ENCODE data around the gene ASAP2. TPM values are rescaled to one million over a fixed set of nuclear protein-coding genes. Genes with fewer than 3 reads are reported as not detected.

Gene ASAP2
- total and polyA plus RNA-seq, 5 donors, result 9.2 to 19.7 (median 15.2) TPM

DNA sequence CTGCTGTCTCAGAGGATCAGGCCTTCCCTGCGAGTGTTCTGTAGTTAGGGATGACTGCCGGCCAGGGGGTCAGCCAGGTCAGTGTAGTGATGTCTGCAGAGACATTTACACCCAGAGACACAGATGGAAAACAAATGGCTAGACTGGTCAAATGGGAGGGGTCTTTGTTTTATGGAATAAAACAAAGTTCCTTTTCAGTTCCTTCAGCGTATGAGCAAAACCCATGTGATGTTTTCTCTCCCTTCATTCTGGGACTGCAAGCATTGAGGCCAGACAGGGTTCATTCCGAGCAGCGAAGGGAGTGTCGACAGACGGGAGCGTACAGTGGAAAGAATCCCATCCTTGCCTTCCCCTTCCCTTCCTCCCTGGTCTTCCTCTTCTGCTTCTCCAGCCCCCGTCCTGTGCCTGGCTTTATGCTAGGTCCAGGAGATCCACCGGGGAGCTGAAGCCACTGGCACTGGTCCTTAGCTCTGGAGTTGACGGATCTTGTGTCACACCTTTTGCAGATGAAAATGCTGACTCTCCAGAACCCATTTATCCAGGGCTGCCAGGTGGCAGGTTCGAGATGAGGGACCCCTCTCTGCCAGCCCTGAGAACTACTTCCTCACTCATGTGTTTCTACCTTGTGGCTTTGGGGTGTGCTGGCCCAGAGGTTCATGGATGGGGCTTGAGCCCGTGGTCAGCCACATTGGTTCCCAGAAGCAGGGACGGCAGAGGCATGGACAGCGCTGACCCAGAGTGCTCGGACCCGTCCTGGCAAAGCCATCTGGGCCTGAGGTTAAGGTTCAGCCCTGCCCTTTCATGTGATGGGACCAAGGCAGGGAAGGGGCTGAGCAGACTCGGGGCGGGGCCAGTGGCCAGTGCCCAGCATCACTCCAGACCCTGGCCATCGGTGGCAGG, 192.5 kb downstream of the ASAP2 start:
- no peaks in the 10 kb centered on the region for H3K27me3 ChIP-seq (ENCODE audit: control insufficient read depth, insufficient read depth)
- WGBS, result 70% methylated on average over 20 of the region's 20 CpGs
- no peaks in the 10 kb centered on the region for H3K4me1 ChIP-seq (ENCODE audit: control insufficient read depth, insufficient read depth, low read length)
- intact Hi-C loops (cut with DNase I), result no loop called here
- DNase-seq (peak in 2 of 3 donors; percentile 63 to 68), ATAC-seq (peak; percentile 52 to 57)
- no peaks in the 10 kb centered on the region for H3K9me3 ChIP-seq (ENCODE audit: control insufficient read depth, low read length)
- H3K4me3 ChIP-seq (ENCODE audit: low read length), result no peak overlapping the region
- H3K27ac ChIP-seq (ENCODE audit: low read length), result peak overlapping the region; percentile 25

DNA sequence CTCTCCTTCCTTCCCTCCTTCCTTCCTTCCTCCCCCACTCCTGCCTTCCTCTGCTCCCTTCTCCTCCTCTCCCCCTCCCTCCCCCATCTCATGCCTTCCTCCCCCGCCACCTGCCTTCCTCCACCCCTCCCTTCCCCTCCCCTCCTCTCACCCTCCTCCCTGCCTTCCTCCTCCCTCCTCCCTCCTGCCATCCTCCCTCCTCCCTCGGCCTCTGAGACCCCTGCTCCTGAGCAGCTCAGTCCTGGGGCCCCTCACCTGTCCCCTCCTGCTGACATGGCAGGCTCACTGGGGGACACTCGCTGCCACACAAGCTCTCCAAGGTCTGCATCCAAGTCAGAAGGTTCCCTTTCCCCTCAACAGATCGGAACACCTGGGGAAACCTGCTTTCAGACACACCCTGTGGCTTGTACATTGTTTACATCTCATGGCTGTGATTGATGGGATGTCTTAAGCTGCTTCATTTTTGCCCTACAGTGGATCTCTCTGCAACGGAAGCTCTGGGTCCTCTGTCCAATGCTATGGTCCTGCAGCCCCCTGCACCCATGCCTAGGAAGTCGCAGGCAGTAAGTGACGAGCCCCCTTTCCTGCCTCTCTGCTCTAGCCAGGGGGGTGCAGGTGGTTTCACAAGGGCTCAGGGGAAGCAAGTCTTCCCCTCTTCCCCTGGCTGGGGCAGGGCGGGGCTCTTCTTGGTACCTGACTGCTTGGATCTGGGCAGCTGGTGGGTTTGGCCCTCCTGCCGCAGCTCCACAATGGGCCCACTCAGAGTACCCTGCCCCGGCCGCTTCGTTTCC, 193.9 kb downstream of the ASAP2 start:
- 91% methylated on average over 12 of the region's 12 CpGs for WGBS

DNA sequence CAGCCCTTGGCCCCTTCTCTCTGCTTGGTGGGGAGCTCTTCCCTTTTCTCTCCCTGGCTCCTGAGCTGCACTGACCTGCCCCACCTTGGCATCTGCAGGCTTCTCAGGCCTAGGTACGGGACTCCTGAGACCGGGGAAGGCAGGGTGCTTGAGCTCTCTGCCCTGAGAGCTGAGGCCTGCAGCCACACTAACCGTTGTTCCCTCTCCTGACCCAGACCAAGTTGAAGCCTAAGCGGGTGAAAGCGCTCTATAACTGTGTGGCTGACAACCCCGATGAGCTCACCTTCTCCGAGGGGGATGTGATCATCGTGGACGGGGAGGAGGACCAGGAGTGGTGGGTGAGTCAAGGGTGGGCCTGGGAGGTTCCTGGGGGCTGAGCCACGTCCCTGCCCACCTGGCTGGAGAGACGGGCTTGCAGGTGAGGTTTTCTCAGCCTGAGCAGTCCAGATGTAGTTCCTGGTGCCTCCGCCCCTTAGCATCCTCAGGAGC, 194.5 kb downstream of the ASAP2 start:
- no peaks in the 10 kb centered on the region for H3K9me3 ChIP-seq (ENCODE audit: control insufficient read depth, low read length)
- DNase-seq (no peak), ATAC-seq (no peak)
- H3K4me3 ChIP-seq (ENCODE audit: low read length), result no peak overlapping the region
- 93% methylated on average over 12 of the region's 12 CpGs for WGBS
- H3K27ac ChIP-seq (ENCODE audit: low read length), result no peak overlapping the region
- no peaks in the 10 kb centered on the region for H3K27me3 ChIP-seq (ENCODE audit: control insufficient read depth, insufficient read depth)
- intact Hi-C loops (cut with DNase I), result no loop called here
- no peaks in the 10 kb centered on the region for H3K4me1 ChIP-seq (ENCODE audit: control insufficient read depth, insufficient read depth, low read length)

More for the DNA sequence above, 193.9 kb downstream of the ASAP2 start:
- no peaks in the 10 kb centered on the region for H3K4me1 ChIP-seq (ENCODE audit: control insufficient read depth, insufficient read depth, low read length)
- H3K4me3 ChIP-seq (ENCODE audit: low read length), result no peak overlapping the region
- DNase-seq (peak in 1 of 3 donors; percentile 42), ATAC-seq (no peak)
- H3K27me3 ChIP-seq (ENCODE audit: control insufficient read depth, insufficient read depth), result no peaks in the 10 kb centered on the region
- intact Hi-C loops (cut with DNase I), result no loop called here
- no peak overlapping the region for H3K27ac ChIP-seq (ENCODE audit: low read length)
- no peaks in the 10 kb centered on the region for H3K9me3 ChIP-seq (ENCODE audit: control insufficient read depth, low read length)

DNA sequence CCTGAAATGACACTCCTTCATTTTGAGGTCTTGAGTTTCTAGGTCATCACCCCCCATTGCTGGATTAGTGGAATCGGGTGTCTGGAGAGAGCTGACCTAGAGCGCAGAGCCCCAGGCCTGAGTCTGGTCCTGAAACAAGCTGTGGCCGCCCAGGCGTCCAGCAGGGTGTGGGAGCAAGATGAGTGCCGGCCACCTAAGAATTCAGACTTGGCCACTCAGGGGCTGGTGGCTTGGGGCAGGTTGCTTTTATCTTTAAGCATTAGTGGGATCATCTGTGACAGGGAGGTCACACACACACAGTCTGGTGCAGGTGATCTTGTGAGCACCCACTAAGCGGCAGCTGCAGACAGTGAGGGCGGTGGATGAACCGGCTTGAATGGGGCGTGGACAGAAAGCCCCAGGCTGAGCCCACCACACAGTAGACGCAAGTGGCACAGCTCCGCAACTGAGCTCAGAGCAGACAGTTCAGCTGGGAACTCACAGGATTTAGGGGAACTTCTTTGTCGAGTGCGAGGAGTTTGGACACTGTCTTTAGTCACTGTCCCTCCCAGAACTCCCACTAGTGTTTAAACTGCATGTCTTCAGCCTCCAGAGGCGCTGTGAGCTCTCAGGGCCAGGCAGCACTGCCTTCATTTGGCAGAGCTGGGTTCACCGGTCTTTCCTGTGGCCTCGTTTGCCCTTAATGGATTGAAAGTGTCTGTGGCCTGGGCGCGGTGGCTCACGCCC, 195.2 kb downstream of the ASAP2 start:
- Histone ChIP-seq H3K4me1 (ENCODE audit: control insufficient read depth, insufficient read depth, low read length) (no peaks in the 10 kb centered on the region), H3K27me3 (ENCODE audit: control insufficient read depth, insufficient read depth) (no peaks in the 10 kb centered on the region), H3K4me3 (ENCODE audit: low read length) (no peak overlapping the region), H3K9me3 (ENCODE audit: control insufficient read depth, low read length) (no peaks in the 10 kb centered on the region), H3K27ac (ENCODE audit: low read length) (no peak overlapping the region)
- intact Hi-C loops (cut with DNase I), result no loop called here
- ATAC-seq (peak in 1 of 2 donors; percentile 19), DNase-seq (no peak)
- 91% methylated on average over 19 of the region's 19 CpGs for WGBS

DNA sequence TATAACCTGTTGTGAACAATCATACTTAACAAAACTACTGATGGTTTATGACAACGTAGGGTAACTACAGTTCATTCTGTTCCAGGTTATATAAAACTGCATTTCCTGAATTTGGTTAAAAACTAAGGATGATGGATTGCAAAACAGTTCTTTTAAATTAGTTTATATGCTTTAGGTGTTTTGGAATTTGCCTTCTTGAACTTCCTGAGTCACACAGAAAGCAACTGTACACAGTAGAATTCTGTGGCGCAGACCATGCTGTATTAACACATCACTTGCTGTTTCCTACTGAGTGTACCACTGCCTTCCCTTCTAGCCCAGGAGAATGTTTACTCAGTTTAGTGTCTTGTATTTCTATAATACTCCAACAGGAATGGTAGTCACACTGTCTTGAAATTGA, 197.3 kb downstream of the ASAP2 start:
- Histone ChIP-seq H3K9me3 (ENCODE audit: control insufficient read depth, low read length) (no peaks in the 10 kb centered on the region), H3K4me3 (ENCODE audit: low read length) (no peak overlapping the region), H3K27me3 (ENCODE audit: control insufficient read depth, insufficient read depth) (no peaks in the 10 kb centered on the region), H3K27ac (ENCODE audit: low read length) (no peak overlapping the region), H3K4me1 (ENCODE audit: control insufficient read depth, insufficient read depth, low read length) (no peaks in the 10 kb centered on the region)
- ATAC-seq (no peak), DNase-seq (no peak)
- WGBS, result 60% methylated on average over 2 of the region's 2 CpGs
- intact Hi-C loops (cut with DNase I), result no loop called here

DNA sequence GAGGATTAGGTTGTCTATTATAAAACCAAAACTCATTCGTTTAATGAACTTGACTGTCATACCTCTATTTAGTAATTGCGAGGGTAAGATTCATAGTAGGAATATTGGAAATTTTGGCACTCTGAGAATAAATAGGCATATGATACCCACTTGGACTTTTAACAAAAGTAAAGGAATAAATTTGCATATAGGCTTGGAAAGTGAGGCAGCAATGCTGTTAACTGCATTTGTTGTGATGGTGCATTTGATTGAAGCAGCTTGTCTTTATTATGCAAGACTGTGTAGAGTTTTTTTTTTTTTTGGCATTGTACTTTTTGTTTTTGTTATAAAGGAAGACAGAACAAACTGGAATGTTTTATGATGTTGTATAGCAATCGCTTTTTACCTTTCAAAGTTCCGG, 197.8 kb downstream of the ASAP2 start:
- WGBS, result 85% methylated on average over 4 of the region's 4 CpGs
- H3K9me3 ChIP-seq (ENCODE audit: control insufficient read depth, low read length), result no peaks in the 10 kb centered on the region

DNA sequence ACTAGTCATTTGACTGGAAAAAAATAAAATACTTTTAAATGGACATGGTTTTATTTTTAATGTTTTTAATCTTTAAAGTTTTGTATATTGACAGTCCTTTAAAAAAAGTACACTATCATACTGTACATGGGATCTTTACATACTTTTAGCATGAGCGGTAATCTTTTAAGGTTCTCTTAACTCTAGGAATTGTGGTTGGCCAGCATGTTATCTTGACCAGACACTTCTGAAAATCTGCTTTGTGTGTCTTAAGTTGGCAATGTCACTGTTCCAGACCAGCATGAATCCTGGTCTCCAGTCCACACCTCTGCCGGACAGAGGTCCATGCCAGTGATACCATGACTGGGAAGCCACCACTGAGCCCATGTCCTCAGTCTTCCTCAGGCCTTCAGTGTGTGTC, 199.0 kb downstream of the ASAP2 start:
- intact Hi-C loops (cut with DNase I), result no loop called here
- WGBS, result 95% methylated on average over 2 of the region's 2 CpGs
- no peak overlapping the region for H3K27ac ChIP-seq (ENCODE audit: low read length)
- no peak for DNase-seq
- no peaks in the 10 kb centered on the region for H3K4me1 ChIP-seq (ENCODE audit: control insufficient read depth, insufficient read depth, low read length)
- no peak overlapping the region for H3K4me3 ChIP-seq (ENCODE audit: low read length)
- no peak for ATAC-seq
- no peaks in the 10 kb centered on the region for H3K27me3 ChIP-seq (ENCODE audit: control insufficient read depth, insufficient read depth)
- no peaks in the 10 kb centered on the region for H3K9me3 ChIP-seq (ENCODE audit: control insufficient read depth, low read length)

More for the DNA sequence above, 197.8 kb downstream of the ASAP2 start:
- Histone ChIP-seq H3K27ac (ENCODE audit: low read length) (no peak overlapping the region), H3K27me3 (ENCODE audit: control insufficient read depth, insufficient read depth) (no peaks in the 10 kb centered on the region), H3K4me1 (ENCODE audit: control insufficient read depth, insufficient read depth, low read length) (no peaks in the 10 kb centered on the region), H3K4me3 (ENCODE audit: low read length) (no peak overlapping the region)
- no peak for ATAC-seq
- intact Hi-C loops (cut with DNase I), result no loop called here
- no peak for DNase-seq

DNA sequence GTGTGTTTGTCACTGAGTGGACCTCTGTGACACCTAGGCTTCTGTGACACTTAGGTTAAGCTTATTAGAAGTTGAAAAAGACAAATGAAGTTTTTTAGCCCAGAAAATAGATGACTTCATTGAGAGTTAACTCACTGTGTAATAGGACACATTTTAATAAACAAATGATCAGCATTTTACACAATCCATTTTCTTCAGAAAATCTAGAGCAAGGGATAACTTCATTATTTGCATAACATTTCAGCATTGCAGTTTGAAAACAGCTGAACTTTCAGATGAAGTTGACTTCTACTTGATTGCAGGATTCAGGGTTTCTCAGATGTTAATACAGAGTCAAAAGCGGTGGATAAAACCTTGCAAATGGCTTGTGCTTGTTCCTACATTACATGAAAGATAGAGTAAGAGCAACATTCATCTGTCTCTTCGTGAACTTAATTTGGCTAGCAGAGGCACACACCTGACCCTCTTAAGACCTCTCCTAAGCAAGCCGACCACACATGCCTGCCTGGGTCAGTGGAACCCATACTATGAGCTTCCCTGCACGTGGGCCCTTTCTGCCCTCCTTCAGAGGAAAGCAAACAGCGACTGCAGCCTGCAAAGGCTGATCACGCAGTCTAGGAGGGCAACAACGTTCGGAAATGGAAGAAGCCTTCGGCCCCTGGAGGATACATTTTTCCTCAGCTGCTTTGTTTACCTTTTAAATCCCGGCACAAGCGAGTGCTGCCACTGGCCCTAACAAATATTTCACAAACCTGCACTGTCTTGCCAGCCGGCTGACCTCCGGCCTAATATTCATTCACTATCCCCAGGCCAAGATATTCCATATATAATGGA, 200.1 kb downstream of the ASAP2 start:
- Histone ChIP-seq H3K9me3 (ENCODE audit: control insufficient read depth, low read length) (no peaks in the 10 kb centered on the region), H3K4me1 (ENCODE audit: control insufficient read depth, insufficient read depth, low read length) (no peaks in the 10 kb centered on the region), H3K4me3 (ENCODE audit: low read length) (no peak overlapping the region), H3K27ac (ENCODE audit: low read length) (no peak overlapping the region), H3K27me3 (ENCODE audit: control insufficient read depth, insufficient read depth) (no peaks in the 10 kb centered on the region)
- no peak for ATAC-seq
- intact Hi-C loops (cut with DNase I), result no loop called here
- no peak for DNase-seq
- 71% methylated on average over 13 of the region's 13 CpGs for WGBS

DNA sequence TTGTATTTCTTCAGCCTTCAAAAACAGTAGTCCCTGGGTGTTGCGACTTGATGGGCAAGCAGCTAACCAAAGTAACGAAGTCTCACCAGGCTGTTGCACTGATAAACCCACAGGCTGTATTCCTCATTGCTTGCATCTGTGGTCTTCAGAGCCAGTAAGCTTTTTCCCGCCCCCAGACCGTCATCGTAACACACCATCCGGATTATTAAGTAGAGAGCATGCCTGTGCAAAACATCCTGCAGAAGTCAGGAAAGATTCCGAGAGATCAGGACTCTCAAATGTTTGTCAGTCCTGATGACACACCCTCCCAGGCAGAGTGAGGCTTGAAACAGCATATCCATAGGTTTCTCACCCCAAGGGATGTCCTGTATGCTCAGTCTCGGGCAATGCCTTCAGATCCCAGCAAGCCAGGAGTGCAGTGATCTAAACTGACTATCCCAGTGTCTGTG, 200.8 kb downstream of the ASAP2 start:
- Histone ChIP-seq H3K27ac (ENCODE audit: low read length) (no peak overlapping the region), H3K27me3 (ENCODE audit: control insufficient read depth, insufficient read depth) (no peaks in the 10 kb centered on the region), H3K4me1 (ENCODE audit: control insufficient read depth, insufficient read depth, low read length) (no peaks in the 10 kb centered on the region), H3K9me3 (ENCODE audit: control insufficient read depth, low read length) (no peaks in the 10 kb centered on the region), H3K4me3 (ENCODE audit: low read length) (no peak overlapping the region)
- intact Hi-C loops (cut with DNase I), result no loop called here
- DNase-seq, result no peak
- 77% methylated on average over 8 of the region's 8 CpGs for WGBS
- no peak for ATAC-seq

DNA sequence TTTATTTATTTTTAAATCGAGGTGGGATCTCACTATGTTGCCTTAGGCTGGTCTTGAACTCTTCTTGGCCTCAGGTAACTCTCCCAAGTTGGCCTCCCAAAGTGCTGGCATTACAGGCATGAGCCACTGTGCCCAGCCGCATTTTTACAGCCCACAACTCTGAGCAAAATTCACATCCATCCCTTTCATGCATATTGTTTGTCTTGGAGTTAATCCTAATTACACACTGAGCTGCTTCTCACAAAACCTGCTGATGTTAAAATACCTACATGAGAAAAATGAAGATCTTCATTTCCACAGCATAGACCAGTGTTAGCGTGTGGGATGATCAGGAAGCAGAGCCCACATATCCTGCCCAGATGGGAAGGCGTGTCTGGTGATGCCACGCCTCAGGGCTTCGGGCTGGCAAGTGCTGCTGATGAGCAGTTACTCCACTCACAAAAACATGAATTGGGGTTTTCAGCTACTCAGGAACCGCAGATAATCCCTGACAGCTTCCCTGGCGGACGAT, 202.1 kb downstream of the ASAP2 start:
- Histone ChIP-seq H3K9me3 (ENCODE audit: control insufficient read depth, low read length) (no peaks in the 10 kb centered on the region), H3K27me3 (ENCODE audit: control insufficient read depth, insufficient read depth) (no peaks in the 10 kb centered on the region), H3K27ac (ENCODE audit: low read length) (no peak overlapping the region), H3K4me3 (ENCODE audit: low read length) (no peak overlapping the region), H3K4me1 (ENCODE audit: control insufficient read depth, insufficient read depth, low read length) (no peaks in the 10 kb centered on the region)
- DNase-seq (no peak), ATAC-seq (peak in 1 of 2 donors; percentile 39)
- intact Hi-C loops (cut with DNase I), result no loop called here
- WGBS, result 84% methylated on average over 9 of the region's 9 CpGs
